Naive B cell (primary cell): ENCODE data around the gene OLFML2B. TPM values are rescaled to one million over a fixed set of nuclear protein-coding genes. Genes with fewer than 3 reads are reported as not detected.
A peak's percentile ranks its signal among the peaks of the same experiment; 100 is the strongest.

Source experiments
- ATAC-seq, 2 donors: fragments of 150-1000 bp; cut with Tn5 transposase; 2 replicates each; pipeline ENCODE4 v1.10.0; 2021; ENCODE audit warnings: low read depth in 2 of 2, mild to moderate bottlenecking in 2 of 2, moderate library complexity in 2 of 2
- DNase-seq: peaks from one replicate; pipeline ENCODE4 v3.0.0; 2022
- H3K27ac Mint-ChIP-seq, 6 donors: one replicate each; pipeline ENCODE4 v1.8.0; 2020 to 2022; ENCODE audit warnings: mild to moderate bottlenecking in 6 of 6, mixed read lengths in 6 of 6, moderate library complexity in 5 of 6, inconsistent platforms in 2 of 6
- H3K27me3 Mint-ChIP-seq, 3 donors: one replicate each; pipeline ENCODE4 v1.8.0; 2021 to 2022; ENCODE audit warnings: mixed read lengths in 3 of 3, mild to moderate bottlenecking in 1 of 3
- H3K36me3 Mint-ChIP-seq, 2 donors: one replicate each; pipeline ENCODE4 v1.8.0; 2020 to 2022; ENCODE audit warnings: mixed read lengths in 2 of 2, inconsistent platforms in 1 of 2, mild to moderate bottlenecking in 1 of 2
- H3K4me1 Mint-ChIP-seq, 3 donors: one replicate each; pipeline ENCODE4 v1.8.0; 2020 to 2022; ENCODE audit warnings: mixed read lengths in 3 of 3, inconsistent platforms in 1 of 3, mild to moderate bottlenecking in 1 of 3, moderate library complexity in 1 of 3
- H3K4me3 Mint-ChIP-seq, 8 donors: one replicate each; pipeline ENCODE4 v1.8.0; 2020 to 2022; ENCODE audit warnings: mild to moderate bottlenecking in 8 of 8, mixed read lengths in 8 of 8, moderate library complexity in 8 of 8, inconsistent platforms in 2 of 8
- H3K9me3 Mint-ChIP-seq, 7 donors: one replicate each; pipeline ENCODE4 v1.8.0; 2020 to 2022; ENCODE audit warnings: mixed read lengths in 7 of 7, mild to moderate bottlenecking in 5 of 7, inconsistent platforms in 2 of 7, moderate library complexity in 1 of 7
- polyA plus RNA-seq, 6 donors: library from polyadenylated mRNA; unstranded; fragments of 300-500 nt; fragmentation: Illumina TruSeq; gene quantifications; one replicate each; pipeline ENCODE4 v1.2.3, GENCODE V29; 2021; ENCODE audit warnings: low read depth in 6 of 6

OLFML2B gene
- polyA plus RNA-seq, 6 donors from 2014 or later: not detected

DNA sequence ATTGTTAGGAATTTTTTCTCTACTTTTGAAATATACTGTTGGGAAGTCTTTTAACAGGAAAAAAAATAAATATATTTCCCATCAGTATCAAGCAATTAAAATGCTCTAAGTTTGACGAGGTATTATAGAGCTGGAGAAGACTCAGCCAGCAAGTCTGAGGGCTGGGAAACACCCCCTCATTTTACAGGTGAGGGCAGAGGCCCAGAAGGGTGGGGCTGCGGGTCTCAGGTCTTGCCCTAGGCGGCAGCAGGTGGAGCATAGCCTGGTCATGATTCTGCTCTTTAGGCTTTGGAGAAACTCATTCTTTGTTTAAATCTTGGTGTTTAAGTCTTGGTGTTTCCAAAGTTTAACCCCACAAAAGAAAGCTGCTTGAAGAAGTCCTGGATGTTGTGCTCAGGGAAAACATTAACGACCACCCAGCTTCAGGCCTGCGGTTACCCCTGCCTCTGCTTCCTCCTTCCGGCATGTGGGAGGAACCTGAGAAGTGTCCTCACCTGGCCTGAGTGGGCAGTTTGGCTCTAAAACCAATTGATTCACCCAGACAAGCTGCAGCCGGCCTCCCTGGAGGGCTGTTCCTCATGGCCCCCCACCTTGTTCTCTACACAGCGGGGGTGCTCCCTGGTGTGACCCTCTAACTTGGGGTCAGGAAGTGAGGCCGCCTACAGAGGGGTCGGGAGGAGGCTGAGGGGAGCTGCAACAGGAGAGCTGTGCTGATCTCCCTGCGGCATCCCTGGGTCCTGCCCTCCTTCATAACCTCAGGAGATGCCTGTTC, 41.7 kb downstream of the OLFML2B start:
- H3K9me3 Mint-ChIP-seq: peaks cover 0 to 1% (median 0%) of the 10 kb centered on the region in 7 donors
- peaks cover 4 to 32% (median 6%) of the 10 kb centered on the region in 3 donors for H3K27me3 Mint-ChIP-seq
- DNase-seq (no peak), ATAC-seq (no peak)
- H3K4me1 Mint-ChIP-seq: no peaks in the 10 kb centered on the region
- no peak overlapping the region for H3K27ac Mint-ChIP-seq
- peaks cover 0 to under 1% of the 10 kb centered on the region in 2 donors for H3K36me3 Mint-ChIP-seq
- H3K4me3 Mint-ChIP-seq: no peak overlapping the region

DNA sequence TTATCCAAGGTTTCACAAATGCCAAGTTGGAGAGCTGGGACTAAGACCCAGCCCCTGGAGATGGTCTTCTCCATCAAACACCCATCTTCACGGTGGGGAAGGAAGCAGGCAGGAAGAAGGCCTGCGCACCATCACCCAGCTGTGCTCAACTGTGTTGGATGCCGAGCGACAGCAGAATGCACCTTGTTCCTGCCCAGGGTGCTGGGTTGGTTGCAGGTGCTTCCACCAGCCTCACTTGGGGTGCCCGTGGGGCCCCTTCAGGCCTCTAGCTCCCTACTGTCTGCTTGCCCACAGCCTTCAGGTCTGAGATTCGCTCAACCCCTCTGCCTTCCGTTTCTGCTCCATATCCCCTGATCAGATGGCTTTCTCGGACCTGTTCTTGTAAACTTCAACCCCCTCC, 42.5 kb downstream of the OLFML2B start:
- Mint-ChIP-seq H3K27me3 (peaks cover 4 to 32% (median 6%) of the 10 kb centered on the region in 3 donors), H3K27ac (no peak overlapping the region), H3K4me3 (no peak overlapping the region), H3K36me3 (no peaks in the 10 kb centered on the region), H3K9me3 (peaks cover 0 to 1% (median 0%) of the 10 kb centered on the region in 7 donors), H3K4me1 (no peaks in the 10 kb centered on the region)
- no peak for ATAC-seq
- no peak for DNase-seq

DNA sequence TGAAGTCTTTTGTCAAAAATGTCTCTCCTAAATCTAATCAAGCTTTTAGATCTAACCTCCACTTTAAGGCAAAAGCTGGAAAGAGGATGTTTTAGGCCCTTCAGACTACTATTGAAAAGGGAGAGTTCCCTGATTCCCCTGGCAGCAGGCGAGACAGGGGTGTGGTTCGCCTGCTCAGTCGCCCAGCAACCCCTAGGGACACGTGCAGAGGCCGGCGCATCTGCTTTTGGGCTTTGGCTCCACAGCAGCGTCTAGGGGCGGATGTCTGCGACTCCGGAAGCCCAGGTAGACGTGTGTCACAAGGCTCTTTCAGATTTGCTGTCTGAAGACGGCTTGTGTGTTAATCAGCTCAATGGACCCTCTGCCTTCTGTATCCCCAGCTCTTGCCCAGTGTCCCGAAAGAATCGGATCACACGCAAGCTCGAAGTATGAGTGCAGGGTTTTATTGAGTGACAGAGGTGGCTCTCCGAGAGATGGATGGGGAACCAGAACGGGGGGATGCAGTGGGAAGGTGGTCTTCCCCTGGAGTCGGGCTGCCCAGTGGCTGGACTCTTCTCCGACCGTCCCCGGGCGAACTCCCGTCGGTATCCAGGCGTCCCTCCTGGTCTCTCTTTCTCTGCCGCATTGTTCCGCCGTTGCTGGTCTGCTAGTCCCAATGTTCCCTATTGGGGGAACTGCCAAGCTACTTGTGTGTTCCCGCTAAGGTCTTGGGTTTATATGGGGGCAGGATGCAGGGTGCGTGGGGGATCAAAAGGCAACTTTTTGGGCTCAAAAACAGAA, 45.5 kb downstream of the OLFML2B start:
- no peaks in the 10 kb centered on the region for H3K36me3 Mint-ChIP-seq
- no peaks in the 10 kb centered on the region for H3K9me3 Mint-ChIP-seq
- no peak overlapping the region for H3K4me3 Mint-ChIP-seq
- H3K27ac Mint-ChIP-seq: peak overlapping the region in 1 of 6 donors; percentile 25
- peak in 1 of 2 donors; percentile 37 for ATAC-seq
- no peak for DNase-seq
- peaks cover 0 to 19% (median 0%) of the 10 kb centered on the region in 3 donors for H3K27me3 Mint-ChIP-seq
- no peaks in the 10 kb centered on the region for H3K4me1 Mint-ChIP-seq

DNA sequence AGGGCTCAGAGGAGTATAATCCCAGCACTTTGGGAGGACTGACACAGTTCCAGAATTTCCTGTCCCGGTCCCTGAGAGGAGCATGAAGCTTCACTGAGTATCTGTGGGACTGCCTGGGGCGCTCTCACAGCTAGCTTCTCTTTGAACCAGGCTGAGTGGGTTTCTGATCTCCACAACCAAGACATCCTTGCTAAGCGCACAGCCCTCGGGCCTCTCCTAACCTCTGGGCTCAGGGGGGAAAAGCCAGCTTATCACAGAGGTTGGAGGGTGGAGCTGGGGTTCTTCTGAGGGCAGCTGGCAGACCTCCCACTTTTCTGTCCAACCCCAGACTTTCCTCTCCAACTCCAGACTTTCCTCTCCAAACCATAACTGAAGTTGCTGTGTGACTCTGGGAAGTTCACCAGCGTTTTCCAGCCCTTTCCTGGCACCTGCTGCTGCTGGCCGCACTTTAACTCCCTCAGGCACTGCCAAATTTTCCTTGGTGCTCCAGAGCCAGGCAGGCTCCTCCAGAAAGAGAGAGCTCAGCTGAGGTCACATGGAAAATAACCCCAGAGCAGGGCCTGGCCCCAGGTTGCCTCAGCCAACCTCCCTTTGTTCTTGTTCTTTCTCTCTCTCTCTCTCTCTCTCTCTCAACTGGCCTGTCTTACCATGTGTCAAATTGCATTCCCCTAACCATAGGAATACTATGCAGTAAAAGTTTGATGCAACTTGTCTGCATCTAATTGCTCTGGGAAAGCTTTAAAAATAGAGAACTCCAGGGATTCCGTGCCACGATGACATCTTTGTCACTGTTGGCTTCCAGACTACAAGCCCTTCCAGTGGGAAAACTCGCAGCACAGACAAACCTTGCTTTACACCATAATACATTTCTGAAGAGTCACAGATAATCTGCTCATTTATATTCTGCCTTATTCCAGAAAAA, 49.5 kb downstream of the OLFML2B start:
- peak overlapping the region in 1 of 8 donors; percentile 29 for H3K4me3 Mint-ChIP-seq
- no peak for ATAC-seq
- no peaks in the 10 kb centered on the region for H3K9me3 Mint-ChIP-seq
- peak overlapping the region in 1 of 6 donors; percentile 30 for H3K27ac Mint-ChIP-seq
- no peaks in the 10 kb centered on the region for H3K27me3 Mint-ChIP-seq
- H3K36me3 Mint-ChIP-seq: no peaks in the 10 kb centered on the region
- peaks cover 0 to 14% (median 0%) of the 10 kb centered on the region in 3 donors for H3K4me1 Mint-ChIP-seq
- no peak for DNase-seq

DNA sequence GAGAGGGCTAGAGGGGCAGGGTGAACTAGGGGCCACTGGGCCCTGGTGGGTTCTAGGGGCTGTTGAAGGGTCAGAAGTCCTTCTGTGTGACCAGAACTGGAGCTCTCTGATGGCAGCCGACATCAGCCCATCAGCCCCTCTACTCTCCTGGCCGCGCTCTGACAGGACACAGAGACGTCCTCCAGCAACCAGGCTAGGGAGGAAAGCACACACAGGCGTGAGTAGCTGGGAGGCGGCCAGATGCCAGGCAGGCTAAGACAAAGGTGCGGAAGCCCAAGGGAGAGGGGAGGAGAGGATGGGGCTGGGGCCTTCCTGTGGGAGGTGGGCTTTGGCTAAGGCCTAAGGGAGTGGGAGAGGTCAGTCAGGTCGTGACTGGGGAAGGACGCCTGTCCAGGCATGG, 50.8 kb downstream of the OLFML2B start:
- Mint-ChIP-seq H3K27me3 (no peaks in the 10 kb centered on the region), H3K9me3 (no peaks in the 10 kb centered on the region), H3K4me3 (no peak overlapping the region), H3K27ac (peak overlapping the region in 1 of 6 donors; percentile 33), H3K4me1 (peaks cover 0 to 16% (median 0%) of the 10 kb centered on the region in 3 donors), H3K36me3 (peaks cover 0 to under 1% of the 10 kb centered on the region in 2 donors)
- no peak for DNase-seq
- ATAC-seq: no peak

DNA sequence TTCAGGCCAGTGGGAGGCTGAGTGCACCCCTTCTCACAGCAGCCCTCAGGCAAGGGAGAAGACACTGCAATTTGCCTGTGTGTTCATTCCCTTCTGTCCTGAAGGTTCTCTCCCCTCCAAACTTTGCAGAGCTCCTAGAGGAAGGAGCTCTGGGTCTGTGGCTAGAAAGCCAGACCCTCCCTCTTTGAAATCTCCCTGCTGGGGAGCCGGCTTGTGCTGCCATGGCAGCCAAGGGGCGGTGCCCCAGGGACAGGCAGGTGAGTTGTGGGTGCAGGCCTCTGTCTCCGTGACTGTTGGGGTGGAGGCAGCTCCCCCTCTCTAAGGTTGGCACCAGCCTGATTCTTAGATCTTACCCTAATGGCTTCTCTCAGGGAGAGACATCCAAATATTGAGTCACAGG, 53.0 kb downstream of the OLFML2B start:
- ATAC-seq (no peak), DNase-seq (no peak)
- peaks cover 0 to 16% (median 0%) of the 10 kb centered on the region in 3 donors for H3K4me1 Mint-ChIP-seq
- peak overlapping the region in 1 of 6 donors; percentile 42 for H3K27ac Mint-ChIP-seq
- no peak overlapping the region for H3K4me3 Mint-ChIP-seq
- no peaks in the 10 kb centered on the region for H3K9me3 Mint-ChIP-seq
- H3K36me3 Mint-ChIP-seq: peaks cover 5 to 14% of the 10 kb centered on the region in 2 donors
- H3K27me3 Mint-ChIP-seq: no peaks in the 10 kb centered on the region

DNA sequence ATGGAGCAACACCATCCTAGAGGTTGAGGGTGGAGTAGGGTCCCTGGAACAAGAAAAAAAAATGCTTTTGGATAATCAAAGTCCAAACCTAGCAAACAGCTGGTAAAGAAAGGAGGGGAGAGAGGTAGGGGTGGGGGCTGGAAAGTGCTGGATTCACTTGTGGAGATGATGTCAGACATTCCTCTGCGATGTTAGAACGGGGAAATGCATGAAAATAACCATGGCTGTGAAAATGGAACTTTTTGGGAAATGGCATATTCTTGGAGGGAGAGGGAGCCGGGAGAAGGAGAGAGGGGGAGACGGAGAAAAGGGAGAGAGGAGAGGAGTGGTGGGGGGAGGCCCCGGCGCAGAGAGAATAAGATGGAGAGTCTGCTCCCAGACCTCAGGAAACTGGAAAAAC, 53.6 kb downstream of the OLFML2B start:
- Mint-ChIP-seq H3K4me1 (peaks cover 0 to 16% (median 0%) of the 10 kb centered on the region in 3 donors), H3K9me3 (no peaks in the 10 kb centered on the region), H3K4me3 (no peak overlapping the region), H3K27me3 (no peaks in the 10 kb centered on the region), H3K27ac (peak overlapping the region in 1 of 6 donors; percentile 52), H3K36me3 (peaks cover 5 to 14% of the 10 kb centered on the region in 2 donors)
- DNase-seq (no peak), ATAC-seq (no peak)

DNA sequence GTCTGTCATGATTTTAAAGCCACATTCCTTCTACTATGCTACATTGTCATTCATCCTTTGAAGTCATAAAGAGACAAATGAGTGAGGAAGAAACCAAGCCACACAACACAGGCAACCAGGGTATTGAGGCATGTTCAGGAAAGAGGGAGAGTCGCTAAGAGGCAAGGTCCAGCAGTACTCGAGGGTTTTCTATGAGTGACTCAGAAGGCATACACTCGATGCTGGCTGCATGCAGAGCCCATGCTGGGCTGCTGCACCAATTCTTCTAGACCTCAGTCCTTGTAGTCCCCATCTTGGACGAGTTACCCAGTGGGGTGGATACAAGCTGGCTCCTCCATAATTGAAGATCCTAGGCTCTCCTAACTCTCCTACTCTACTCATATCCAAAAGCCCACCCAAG, 57.6 kb downstream of the OLFML2B start:
- no peak for DNase-seq
- no peaks in the 10 kb centered on the region for H3K9me3 Mint-ChIP-seq
- no peak overlapping the region for H3K27ac Mint-ChIP-seq
- H3K4me1 Mint-ChIP-seq: peaks cover 5 to 11% (median 6%) of the 10 kb centered on the region in 3 donors
- no peak for ATAC-seq
- H3K36me3 Mint-ChIP-seq: peaks cover 13 to 14% of the 10 kb centered on the region in 2 donors
- no peak overlapping the region for H3K4me3 Mint-ChIP-seq
- no peaks in the 10 kb centered on the region for H3K27me3 Mint-ChIP-seq

DNA sequence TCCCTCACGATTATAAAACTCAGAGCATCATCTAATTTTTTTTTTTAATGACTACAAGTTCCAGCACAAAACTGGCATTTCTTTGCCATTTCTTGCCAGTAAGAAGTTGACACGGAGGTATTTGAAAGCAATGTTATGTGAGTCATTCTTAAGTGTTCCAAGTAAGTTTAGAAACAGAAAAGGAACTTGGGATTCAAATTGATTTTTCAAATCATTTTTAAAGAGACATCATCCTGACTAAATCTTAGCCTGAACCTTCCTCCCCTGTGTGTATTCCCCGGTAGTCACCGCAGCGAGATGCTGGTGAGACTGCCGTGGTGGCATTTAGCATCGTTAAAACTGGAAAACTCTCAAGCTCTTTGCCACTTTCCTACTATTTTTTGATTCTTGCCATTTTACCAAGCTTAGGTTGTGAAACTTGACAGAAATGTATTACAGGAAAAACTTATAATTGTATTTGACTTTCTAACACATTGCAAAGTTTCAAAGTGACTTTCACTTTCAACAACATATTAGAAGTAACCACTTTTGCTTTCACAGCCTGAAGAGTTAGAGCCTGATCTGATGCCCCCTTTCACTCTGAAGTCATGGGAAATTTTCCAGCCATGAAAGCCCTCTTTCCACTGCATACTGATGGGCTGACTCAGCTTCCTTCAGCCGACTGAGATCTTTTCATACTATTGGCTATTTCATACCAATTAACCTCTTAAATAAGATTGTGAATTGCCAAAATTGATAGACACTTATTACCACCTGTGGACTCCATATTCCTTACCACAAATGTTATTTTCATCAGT, 61.4 kb downstream of the OLFML2B start:
- no peak overlapping the region for H3K27ac Mint-ChIP-seq
- H3K27me3 Mint-ChIP-seq: no peaks in the 10 kb centered on the region
- H3K9me3 Mint-ChIP-seq: no peaks in the 10 kb centered on the region
- peaks cover 20 to 27% of the 10 kb centered on the region in 2 donors for H3K36me3 Mint-ChIP-seq
- peak overlapping the region in 4 of 8 donors; percentile 29 to 75 (median 50) for H3K4me3 Mint-ChIP-seq
- no peak for DNase-seq
- ATAC-seq: no peak
- H3K4me1 Mint-ChIP-seq: peaks cover 4 to 11% (median 5%) of the 10 kb centered on the region in 3 donors

DNA sequence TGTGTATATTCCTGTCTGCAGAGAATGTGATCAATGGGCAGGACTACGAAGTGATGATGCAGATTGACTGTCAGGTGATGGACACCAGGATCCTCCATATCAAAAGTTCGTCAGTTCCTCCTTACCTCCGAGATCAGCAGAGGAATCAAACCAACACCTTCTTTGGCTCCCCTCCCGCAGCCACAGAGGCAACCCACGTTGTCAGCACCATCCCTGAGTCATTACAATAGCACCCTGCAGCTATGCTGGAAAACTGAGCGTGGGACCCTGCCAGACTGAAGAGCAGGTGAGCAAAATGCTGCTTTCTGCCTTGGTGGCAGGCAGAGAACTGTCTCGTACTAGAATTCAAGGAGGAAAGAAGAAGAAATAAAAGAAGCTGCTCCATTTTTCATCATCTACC, 65.2 kb downstream of the OLFML2B start:
- ATAC-seq (no peak), DNase-seq (no peak)
- H3K27me3 Mint-ChIP-seq: no peaks in the 10 kb centered on the region
- H3K4me3 Mint-ChIP-seq: no peak overlapping the region
- H3K4me1 Mint-ChIP-seq: peaks cover 5 to 11% (median 8%) of the 10 kb centered on the region in 3 donors
- H3K9me3 Mint-ChIP-seq: no peaks in the 10 kb centered on the region
- H3K36me3 Mint-ChIP-seq: peaks cover 12 to 25% of the 10 kb centered on the region in 2 donors
- no peak overlapping the region for H3K27ac Mint-ChIP-seq

DNA sequence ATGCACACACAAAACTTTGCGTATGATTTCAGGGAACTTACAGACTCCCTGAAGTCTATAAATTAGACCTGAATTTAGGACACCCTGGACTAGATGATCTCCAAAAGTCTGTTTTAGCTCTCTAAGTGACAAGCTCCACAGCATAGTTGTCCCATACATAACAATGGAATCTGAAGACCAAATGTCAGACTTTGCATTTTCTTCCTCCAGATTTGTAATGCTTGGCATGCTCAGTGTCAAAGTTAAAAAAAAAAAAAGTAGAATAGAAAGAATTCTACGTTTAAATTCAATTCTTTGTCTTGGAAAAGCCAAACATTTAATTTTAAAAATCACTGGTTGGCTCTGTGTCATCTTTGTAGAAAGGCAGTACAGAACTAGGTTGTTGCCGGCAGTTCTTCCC, 66.7 kb downstream of the OLFML2B start:
- peaks cover 12 to 21% of the 10 kb centered on the region in 2 donors for H3K36me3 Mint-ChIP-seq
- peaks cover 7 to 13% (median 12%) of the 10 kb centered on the region in 3 donors for H3K4me1 Mint-ChIP-seq
- H3K9me3 Mint-ChIP-seq: no peaks in the 10 kb centered on the region
- H3K27me3 Mint-ChIP-seq: no peaks in the 10 kb centered on the region
- H3K27ac Mint-ChIP-seq: no peak overlapping the region
- DNase-seq: no peak
- no peak overlapping the region for H3K4me3 Mint-ChIP-seq
- no peak for ATAC-seq

DNA sequence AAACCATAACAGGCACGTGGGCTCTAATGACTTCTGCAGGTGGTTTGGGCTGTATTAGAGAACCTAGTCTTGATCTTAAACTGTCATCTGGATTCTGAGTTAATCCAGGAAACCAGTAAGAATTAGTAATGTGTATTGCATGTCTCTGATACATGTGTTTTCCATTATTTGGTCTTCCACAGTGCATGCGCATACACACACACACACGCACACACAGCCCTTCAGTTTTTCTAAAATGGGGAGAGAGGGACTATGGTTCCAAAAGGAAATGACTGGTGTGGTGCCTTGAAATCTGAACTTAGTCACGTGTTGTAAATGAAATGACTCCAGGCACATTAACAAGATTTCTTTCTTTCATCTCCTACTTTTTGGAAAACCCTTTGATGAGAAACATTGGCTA, 67.6 kb downstream of the OLFML2B start:
- H3K4me1 Mint-ChIP-seq: peaks cover 7 to 14% (median 12%) of the 10 kb centered on the region in 3 donors
- ATAC-seq: no peak
- H3K27me3 Mint-ChIP-seq: no peaks in the 10 kb centered on the region
- H3K4me3 Mint-ChIP-seq: no peak overlapping the region
- DNase-seq: no peak
- no peaks in the 10 kb centered on the region for H3K9me3 Mint-ChIP-seq
- H3K27ac Mint-ChIP-seq: no peak overlapping the region
- H3K36me3 Mint-ChIP-seq: peaks cover 12 to 17% of the 10 kb centered on the region in 2 donors
